HG02798 (cell line): ENCODE measurements around the gene UBE2E3.

Experiments
- ATAC-seq: cut with Tn5 transposase; IDR thresholded peaks from one replicate; pipeline ENCODE4 v1.9.1; 2021; ENCODE audit warnings: mild to moderate bottlenecking; ENCODE audit not compliant: unreplicated experiment, poor library complexity

Gene UBE2E3

DNA sequence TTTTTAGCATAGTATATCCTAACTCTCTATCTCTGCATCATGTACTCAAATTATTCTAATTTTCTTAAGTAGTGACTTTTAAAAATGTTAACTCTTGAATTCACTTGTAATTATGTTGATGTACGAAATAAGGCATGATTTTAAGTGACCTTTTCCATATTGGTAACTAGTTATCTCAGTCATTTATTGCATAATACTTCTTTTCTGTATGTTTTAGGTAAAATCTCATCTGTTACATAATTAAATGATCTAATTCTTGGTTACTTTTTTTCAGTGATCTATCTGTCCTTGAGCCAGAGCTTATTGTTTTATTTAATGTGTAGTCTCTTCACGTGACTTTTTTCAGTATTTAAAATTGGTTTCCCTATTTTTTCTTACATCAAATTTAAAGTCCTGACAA is 4.8 kb upstream of the UBE2E3 start:
- no peak for ATAC-seq

DNA sequence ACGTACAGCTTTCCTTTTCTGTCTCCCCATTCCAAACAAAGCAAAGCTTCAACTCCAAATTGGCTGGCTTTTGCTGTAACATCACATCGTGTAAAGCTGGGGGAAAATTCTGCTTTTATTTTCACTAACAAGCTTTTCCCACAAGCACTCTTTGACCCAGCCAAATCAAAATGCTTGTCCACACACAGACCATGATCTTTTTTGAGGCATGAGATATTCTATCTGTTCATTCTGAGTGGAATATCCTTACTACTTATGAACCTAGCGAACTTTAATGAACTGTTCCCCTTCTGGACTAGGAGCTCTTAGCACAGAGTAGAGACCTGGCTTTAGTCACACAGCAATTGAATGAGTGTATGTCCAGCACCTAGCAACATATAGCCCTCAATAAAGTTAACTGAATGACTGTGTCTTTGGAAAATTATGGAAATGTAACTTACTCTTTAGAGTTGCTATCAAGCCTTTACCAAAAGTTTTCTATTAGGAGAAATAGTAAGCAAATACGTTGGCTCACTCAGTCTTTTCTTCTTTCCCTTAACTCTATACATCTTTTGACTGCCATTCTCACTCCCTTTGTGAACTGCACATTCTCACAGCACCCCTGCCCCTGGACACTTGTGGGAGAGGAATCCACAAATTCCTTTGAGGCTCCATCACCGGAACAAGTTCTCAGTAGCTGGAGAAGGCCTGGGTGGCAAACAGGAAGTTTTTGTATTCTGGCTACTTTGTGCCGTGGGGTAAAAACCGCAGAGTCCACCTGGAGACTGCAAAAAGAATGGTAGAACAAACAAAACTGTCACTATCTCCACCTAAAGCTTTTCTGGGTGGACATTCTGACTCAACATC is 1.3 kb upstream of the UBE2E3 start:
- ATAC-seq = no peak

DNA sequence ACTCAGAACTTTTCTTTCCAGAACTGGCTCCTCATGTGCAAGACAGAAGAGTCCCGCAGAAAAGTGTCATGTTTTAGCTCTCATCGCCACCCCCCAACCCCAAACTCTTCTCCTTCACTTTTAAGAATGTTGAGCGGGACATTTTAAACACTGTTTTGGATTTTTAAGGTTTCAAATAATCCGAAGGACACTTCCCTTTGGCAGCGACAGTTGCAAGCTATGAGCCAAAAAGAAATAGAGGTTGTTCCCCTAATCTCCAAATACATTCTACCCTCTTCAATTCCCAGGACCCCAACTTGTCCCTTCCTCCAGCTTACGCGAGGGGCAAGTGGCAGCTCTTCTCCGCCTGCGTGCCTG is 678 bp upstream of the UBE2E3 start:
- no peak for ATAC-seq

DNA sequence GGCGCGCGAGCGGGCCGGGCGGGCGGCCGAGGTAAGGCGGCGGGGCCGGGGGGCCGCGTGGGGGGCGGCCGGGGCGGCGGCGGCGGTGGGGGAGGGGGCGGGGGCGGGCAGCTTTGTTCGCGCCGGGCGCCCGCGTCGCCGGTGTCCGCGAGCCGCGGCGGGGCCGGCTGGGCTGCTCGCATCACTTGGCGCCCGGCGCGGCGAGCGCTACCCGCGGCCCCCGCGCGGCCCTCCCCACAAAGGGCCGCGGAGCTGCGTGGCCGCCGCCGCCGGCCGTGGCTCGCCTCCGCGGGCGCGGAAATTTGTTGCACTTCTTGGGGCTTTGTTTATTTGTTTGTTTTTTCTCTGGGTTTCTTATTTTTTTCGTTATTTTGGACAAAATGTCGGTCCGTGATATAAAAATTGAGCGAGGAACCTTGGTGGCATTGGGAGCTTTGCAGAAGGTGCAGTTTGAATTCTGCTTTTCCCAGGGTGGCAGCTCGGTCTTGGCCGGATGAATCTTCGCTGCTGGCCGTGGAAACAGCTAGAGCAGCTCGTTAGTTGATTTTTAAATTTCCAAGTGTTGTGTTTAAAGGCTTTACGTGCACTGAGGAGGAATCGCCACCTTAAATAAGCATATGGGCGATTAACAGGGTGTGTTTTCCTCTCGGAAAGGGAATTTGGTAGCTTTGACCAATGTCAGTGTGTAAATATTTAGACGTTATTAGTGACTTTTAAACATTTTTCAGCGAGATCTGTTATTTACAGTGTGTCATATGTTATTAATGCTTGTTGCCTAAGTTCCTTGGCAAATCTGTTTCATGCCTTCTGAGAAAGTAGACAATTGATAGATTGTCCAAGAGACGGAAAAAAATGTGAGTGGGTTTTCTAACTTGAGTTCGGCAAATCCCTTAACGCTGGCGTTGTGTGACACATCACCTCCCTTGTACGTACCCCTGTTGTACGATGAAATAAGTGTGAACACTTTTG is 822 bp downstream of the UBE2E3 start:
- ATAC-seq = peak; percentile 19

DNA sequence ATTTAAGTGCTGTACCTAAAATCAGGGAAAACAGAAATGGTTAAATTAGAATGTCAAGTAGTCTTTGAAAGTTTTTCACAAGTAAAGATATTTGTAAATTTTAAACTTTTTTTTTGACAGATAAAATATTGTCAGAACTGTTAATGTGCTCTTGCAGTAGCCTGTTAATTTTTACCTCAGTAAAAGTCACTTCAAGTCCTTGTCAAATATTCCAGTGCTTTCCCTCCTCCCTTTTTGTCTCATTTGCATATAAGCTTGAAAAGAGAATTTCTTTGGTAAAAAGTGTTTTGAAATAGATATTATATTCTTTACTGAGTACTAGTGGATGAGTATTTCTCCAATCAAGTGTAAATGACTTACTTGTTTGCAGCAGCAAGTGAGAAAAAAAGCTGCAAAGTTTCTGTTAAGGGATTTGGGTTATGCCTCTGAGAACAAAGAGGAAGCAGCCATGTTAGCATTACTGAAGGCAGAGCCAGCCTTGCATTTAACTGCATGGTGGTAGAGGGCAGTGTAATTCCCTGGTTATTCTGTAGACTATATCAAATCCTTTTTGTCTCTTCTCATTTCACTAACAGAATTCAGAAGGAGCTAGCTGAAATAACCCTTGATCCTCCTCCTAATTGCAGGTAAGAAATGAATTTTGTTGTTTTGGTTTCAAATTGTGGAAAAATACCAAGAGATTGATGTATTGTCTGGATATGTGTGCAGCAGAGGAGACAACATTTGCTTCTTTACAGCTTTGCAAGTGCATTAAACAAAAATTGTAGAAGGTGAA is 3.2 kb downstream of the UBE2E3 start:
- ATAC-seq = peak; percentile 39

DNA sequence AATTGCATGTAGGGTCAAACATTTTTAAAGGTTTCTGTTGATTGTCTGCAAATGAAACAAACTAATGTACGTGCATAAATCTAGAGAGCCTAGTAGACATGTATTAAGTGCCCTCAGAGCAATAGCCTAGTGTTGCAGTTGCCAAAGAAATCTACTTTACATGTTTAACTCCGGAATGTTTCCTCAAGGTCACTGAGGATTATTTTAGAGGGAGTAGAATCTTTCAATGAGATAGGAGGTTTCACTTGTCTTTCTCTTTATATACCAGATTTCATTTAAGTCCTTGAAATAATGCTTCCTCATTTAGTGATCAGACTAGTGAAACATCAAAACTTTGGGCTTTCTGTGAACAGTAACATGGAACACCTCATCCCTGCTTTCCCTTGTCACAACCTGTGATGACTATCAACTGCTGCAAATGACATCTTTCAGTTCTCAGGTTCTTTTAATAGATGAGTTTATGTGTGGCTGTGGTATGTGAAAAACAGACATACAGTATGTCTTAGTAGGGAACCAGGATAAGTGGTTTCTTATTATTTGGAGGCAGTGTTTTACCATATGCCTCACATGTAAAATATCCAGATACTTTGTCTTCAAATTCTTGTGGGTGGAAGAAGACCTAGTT is 5.5 kb downstream of the UBE2E3 start:
- ATAC-seq = no peak

DNA sequence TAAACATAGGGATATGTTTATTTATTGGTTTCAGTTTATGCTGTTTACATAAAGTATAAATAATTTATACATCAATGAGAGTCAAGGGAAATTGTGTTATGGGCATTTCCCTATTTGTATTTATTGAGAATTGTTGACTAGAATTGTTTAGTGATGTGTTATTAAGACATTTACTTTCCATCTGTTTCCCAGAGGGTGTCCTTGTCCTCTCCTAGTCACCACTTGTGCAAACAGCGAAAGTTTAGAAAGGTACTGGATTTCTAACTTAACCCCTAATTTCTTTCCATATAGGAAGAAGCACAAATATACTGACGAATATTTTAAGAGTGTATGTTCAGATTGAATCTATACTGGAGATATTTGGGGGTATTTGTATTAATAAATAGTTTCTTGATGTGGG is 6.7 kb downstream of the UBE2E3 start:
- ATAC-seq = no peak

DNA sequence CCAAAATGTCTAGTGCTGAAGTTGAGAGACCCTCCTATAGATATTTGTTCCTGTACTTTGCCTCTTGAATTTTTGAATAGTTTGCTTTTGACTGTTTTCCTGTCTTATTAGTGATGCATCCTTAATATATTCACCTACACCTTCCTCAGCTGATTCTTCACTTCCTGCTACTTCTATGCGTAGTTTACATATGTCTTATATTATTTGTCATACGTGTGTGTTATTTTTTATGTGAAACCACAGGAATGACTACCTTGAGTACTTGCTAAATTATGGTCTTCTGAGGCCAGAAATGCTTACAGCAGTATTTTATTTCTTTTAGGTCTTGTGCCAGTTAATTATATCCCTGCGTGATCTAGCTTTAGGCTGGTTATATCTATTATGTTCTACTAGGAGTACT is 9.9 kb downstream of the UBE2E3 start:
- no peak for ATAC-seq

DNA sequence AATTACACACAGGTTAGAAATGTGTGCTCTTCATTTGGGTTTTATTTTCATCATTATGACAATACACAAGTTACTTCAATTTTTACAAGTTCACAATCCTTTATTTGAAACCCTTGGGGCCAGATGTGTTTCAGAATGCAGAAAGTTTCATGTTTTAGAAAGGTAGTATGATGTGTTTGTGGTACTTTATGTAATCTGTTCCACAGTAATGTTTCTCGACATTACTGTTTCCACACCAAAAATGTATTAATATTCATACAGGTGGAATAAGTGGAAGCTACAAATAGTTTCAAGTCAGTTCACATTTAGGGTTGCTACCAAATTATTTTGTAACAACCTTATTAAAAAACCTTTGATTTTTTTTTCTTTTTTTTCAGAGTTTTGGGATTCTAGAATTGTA is 10.4 kb downstream of the UBE2E3 start:
- ATAC-seq = peak; percentile 25

DNA sequence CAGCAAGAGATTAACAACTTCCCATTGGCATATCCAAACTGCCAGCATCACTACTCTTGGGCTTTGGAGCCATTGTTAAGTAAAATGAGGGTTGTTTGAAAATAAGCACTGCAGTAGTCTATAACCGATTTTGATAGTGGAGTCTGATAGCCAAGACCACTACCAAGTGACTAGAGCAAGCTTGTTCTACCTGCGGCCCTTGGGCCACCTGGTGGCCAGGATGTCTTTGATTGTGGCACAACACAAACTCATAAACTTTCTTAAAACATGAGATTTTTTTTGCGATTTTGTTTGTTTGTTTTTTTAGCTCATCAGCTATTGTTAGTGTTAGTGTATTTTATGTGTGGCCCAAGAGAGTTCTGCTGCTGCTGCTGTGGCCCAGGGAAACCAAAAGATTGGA is 11.0 kb downstream of the UBE2E3 start:
- no peak for ATAC-seq

DNA sequence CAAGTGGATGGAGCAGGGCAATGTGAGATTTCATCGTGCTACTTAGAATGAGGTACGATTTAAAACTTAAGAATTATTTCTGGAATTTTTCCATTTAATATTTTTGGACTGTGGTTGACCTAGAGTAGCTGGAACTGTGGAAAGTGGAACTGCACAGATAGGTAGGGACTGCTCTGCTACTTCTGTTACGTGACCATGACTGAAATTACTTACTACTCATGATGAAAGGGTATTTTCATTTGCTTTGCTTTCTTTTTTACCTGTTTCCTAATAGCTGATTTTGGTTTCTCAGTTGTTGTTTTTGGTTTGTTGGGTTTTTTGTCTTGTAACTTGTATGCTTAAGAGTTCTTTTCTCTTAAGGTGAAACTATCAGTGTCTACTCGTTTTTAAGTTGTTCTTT is 11.4 kb downstream of the UBE2E3 start:
- ATAC-seq = peak; percentile 89

DNA sequence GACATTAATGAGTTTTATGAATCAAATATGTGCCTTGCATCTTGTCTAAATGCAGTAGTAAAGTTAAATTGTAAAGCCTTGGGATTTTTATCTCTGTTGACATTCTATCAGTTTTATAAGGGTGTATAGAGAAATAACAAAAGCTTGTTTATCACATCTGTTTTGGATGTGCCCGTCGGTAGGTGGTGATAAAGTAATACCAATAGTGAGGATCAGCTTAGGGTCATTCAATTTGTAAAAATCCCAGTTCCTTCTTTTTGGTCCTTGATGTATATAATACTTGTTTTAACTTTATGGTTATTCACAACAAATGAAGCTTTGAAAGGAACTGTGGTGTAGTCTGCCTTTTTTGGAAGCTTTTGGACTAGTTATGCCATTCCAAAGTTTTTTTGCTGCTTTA is 12.6 kb downstream of the UBE2E3 start:
- ATAC-seq = no peak

DNA sequence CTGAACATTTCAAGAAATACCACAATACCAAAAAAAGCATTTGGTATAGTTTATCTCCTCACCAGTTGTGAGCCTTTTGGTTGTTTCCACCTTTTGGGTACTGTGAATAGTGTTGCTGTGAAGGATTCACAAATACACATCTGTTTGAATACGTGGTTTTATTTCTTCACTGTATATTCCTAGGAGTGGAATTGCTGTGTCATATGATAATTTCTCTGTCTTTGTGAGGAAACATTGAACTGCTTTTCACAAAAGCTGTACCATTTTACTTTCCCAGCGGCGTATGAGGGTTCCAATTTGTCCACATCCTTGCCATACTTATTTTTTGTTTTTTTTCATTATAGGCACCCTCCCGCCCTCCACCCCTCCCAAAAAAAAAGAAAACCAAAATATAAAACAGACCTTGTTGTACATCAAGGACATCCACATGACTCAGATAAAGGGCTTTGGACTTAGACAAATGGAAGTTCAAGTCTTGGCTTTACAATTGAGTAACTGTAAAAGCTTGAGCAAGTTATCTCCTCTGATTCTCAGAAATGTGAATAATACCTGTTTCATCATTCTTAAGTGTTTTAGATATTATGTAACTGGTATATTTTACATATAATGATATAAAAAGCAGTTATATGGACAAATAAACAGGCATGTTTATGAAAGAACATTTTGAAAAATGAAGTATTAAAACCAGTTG is 19.0 kb downstream of the UBE2E3 start:
- no peak for ATAC-seq

DNA sequence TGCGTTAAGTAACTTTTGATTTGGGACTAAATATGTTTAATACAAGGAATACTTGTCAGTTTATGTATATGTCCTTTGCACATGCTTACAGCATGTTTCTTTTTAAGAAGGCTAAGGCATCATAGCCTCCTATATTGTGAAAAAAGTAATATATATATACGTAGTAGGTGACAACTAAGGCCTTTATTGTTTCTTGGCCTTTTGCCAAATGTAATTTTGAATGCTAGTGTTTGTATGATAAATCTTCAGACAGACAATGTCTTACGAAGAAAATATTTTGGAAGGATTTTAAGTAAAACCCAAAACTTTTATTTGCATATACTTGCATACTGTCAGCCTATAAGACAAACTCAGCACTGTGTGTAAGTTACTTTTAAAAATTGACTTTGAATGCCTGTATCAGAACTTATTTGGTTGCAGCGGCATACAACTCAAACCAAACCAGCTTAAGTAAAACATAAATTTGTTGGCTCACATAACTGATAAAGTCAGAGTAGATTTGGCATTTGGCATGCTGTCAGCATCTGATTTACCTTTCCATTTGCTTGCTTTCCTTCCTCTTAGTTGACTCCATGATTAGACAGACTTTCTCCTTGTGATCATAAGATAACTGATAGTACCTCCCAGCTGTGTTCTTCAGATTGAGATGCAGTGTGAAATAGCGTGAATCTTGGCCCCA is 24.4 kb downstream of the UBE2E3 start:
- no peak for ATAC-seq

DNA sequence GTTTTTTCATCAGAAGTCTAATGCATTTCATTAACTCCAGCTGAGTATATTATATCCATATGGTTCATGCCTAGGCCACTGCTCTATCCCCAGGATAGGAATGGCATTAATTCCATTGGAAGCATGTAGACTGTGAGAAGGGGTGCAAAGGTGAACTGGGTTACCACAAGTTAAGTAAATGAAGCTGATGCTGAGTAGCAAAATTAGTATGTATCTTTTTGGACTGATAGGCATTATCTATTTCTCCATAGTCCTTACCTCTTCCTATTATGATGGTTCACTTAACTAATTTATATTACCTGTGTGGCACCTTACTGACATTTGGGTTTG is 24.9 kb downstream of the UBE2E3 start:
- no peak for ATAC-seq

DNA sequence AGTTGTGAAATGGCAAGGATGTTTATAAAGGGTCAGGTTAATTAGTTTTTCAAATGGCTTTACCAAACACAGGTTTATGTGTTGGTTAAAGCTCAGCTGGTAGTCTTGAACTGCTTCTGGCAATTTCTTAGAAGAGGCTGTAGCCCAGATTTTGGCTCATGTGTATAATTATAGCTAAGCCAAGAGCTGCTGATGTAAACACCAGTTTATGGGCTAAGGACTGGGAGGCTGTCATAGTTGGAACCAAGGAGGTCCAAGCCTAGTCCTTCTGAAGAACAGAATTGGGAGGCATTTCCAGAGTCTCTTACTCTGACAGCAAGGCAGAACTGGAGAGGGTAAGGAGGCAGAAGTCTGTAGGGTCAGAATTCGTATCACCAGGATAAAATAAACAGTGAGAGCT is 25.4 kb downstream of the UBE2E3 start:
- no peak for ATAC-seq

DNA sequence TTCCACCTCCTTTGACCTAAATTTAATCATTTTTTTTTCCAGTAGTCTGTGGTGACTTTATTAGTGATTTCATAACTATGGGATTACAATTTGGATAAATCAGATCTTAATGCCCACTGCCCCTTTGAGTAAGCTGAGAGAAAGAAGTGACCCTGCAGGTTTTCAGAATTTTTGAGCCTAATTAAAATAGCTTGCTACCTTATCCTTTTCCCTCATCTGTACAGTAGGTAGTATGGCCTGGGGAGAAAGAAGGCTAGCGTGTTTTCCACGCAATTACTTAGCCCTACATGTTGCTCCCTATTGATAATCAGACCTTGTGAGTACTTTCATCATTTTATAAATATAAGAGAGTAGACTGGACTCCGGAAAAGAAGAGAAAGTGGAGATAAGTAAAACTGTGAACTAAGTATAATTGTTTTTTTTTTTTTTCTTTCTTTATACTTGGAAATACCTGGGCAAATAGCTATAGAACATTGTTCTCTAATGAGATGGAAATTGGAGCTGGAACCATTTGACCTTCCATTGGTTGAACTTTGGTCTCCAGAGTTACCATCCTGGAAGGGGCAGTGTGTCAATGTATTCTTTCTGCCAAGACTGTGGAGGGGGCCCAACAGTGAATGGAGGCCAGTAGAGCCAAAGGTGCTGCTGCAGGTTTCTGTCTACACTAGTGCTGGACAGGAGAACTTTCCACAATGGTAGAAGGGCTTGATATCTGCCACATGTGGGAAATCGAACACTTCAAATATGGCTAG is 26.9 kb downstream of the UBE2E3 start:
- no peak for ATAC-seq

DNA sequence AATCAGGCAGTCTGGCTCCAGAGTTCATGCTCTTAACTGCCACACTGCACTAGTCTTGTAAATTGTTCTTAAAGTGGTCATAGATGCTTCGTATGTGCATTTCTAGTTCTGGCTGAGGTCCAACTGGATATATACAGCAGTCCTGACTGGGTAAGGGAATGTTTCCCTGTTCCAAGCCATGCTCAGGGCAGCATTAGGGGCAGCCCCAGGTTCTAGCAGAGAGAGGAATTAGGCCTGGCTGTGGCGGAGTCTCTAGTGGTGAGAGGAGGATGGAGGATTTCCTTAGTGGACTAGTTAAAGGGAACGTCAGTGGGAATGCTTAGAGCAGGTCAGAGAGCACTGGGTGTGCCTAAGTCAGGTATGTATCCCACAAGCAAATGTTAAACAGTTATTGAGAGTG is 28.0 kb downstream of the UBE2E3 start:
- ATAC-seq = no peak
